Activated T-cell treated with anti-CD3 and anti-CD28 coated beads for 24 hours (primary cell): ENCODE measurements around the gene PRR13.
"Not testable (repeated sequence)": the region's sequence is repeated elsewhere in the genome, so short reads cannot be mapped to it uniquely, and the experiment has no call there.

ENCODE experiments used
- DNase-seq: peaks from one replicate; pipeline ENCODE4 v3.0.0-alpha.2; 2020; ENCODE audit warnings: low read depth

Gene PRR13

DNA sequence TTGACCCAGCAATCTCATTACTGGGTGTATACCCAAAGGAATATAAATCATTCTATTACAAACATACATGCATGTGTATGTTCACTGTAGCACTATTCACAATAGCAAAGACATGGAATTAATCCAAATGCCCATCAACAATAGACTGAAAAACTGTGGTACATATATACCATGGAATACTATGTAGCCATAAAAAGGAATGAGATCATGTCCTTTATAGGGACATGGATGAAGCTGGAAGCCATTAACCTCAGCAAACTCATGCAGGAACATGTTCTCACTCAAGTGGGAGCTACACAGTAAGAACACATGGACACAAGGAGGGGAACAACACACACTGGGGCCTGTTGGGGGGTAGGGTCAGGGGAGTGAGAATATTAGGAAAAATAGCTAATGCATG lies 2.0 kb upstream of the PRR13 start:
- DNase-seq, result not testable (repeated sequence)

DNA sequence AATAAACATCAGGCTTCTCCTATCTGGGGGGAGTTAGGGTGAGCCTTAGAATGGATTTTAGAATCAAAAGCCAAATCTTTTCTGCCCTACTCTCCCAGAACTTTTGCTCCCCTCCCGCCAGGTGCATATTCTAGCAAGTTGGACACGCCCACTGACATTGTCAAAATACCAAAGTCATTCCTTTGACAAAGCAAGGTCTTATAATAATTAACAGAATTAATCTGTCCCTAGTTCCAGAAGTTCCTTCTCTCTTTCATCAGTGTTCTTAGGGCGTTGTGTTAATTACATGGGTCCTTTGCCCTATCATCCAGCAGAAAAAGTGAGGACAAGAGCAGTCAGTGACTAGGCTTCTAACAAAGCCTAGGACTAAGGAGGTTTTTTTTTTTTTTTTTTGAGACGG lies 2.4 kb downstream of the PRR13 start:
- DNase-seq, result no peak

DNA sequence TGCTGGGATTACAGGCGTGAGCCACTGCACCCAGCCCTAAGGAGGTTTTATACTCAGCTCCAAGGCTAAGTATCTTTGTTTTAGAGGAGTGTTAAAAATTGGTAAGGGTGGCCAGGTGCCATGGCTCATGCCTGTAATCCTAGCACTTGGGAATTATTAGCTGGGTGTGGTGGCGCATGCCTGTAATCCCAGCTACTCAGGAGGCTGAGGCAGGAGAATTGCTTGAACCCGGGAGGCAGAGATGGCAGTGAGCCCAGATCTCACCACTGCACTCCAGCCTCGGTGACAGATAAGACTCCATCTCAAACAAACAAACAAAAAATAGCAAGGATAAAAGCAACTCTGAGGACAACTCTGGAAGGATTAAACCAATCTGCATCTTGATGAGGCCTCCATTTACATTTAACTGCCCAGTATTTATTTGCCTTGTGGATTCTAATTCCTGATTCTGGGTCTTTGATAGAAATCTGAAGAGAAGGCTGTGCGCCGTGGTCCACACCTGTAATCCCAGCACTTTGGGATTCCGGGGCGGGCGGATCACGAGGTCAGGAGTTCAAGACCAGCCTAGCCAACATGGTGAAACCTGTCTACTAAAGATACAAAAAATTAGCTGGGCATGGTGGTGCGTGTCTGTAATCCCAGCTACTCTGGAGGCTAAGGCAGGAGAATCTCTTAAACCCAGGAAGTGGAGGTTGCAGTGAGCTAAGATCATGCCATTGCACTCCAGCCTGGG lies 3.2 kb downstream of the PRR13 start:
- not testable (repeated sequence) for DNase-seq

DNA sequence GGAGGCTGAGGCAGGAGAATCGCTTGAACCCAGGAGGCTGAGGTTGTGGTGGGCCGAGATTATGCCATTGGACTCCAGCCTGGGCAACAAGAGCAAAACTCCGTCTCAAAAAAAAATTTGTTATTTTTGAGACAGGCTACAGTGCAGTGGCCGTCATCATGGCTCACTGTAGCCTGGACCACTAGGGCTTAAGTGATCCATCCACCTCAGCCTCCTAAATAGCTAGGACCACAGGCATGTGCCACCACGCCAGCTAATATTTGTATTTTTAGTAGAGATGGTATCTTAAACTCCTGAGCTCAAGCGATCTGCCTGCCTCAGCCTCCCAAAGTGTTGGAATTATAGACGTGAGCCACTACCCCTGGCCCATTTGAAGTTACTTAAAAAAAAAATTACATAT lies 9.4 kb downstream of the PRR13 start:
- DNase-seq, result no peak

DNA sequence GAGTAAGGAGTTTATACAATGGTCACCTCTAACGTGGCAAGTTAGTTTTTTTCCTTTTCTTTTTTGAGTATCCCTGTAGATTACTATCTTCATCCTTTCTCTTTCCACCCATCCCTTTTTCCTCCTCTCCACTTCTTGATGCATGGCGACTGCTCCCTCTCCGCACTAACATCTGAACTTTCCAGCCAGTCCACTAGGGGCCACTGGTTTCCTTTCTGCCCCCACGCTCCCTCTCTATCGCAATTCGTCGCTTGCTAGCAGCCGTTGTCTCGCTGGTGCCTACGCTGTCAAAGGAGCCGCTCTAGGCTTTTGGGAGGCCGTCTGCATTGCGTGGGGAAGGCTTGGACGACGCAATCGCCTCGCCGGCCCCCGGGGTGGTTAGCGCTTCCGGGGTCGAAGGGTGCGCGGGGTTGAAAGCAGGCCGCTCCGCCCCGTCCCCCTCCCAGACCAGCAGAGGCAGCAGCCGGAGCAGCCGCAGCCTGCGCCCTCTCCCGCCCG lies 10.2 kb downstream of the PRR13 start, which contains the start of gene PCBP2:
Gene PCBP2 (plus strand): TSS at position 442 of the 498 bp plus-strand sequence. CDS start 2,699 bp downstream, outside the sequence.
- DNase-seq, result peak; percentile 96

DNA sequence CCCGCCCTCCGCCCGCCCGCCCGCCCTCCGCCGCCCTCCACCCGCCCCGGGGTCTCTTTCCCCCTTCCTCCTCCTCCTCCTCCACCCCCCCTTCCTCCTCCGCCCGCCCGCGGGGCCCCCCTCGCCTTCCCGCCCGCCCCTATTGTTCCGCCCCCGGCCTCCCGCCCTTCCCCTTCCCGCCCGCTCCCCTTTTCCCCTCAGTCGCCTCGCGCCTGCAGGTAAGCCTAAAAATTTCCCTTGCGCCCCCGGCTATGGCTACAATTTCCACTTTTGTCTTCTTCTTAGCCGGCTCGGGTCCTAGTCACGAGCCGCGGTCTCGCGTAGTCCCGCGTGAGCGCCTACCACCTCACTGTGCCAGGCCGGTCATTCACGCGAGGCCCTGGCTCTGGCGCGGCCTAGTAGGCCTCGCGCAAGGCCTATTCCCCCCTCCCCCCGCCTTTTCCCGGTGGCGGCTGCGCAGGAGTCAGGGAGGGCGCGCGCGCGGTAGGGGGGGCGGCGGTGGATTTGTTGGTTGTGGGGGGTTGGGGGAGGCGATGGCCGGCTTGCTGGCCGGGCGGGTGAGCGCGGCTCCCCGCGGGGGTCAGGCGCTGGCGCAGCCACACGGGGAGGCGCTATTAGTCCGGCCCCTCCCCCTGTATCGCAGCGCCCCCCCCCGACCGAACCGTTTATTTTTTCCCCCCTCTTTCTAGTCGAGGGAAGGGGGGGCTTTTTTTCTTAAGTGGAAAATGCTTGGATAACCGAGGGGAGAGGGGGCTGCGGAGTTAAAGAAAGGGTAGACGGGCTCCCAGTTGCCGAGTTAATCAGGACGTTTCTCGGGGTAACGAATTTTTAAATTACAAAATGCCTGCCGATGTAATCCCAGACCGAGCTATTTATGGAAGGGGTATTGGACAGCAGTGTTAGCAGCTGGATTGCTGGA lies 10.9 kb downstream of the PRR13 start:
- peak; percentile 69 for DNase-seq

DNA sequence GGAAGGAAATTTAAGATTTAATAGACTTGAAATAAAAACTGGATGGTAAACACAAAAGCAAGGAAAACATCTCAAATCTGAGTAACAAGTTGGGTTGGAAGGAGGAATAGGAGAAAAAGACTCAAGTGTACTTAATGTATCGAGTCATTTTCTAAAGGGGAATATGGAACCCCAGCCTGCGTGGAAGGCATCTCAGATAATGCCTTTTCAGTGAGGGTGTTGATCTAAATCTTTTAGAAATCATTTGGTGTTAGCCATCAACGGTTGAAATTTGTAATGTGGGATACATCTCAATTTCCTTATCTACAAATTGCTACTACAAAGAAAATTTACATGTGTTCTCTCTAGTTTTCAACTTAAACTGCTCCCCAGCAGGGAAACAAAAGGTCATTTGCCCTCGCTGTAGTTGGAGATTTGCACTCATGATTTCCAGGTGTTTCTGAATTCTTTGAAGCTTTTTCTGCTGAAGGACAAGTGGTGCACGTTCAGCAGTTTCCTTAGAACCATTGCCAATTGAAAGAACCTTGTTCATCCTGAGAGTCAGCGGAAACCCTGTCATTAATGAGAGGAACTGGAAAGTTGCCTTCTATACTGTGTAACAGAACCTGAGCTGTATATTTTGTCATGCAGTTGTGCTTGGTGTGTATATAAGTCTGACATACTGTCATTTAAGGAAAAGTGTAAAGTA lies 12.6 kb downstream of the PRR13 start:
- no peak for DNase-seq

DNA sequence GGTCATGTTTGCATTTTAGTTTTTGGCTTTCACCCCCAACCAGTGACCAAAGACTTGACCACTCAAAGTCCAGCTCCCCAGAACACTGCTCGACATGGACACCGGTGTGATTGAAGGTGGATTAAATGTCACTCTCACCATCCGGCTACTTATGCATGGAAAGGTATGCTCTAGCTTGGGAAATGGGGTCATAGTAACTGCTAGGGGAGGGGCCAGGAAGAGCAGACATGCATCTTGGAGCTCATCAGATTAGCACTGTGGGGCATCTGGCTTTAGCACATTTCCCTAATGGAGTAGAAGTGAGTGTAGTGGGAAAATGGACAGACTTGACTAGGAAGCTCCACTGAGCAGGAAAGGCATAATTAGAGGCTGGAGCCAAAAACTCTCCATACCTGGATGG lies 13.2 kb downstream of the PRR13 start:
- DNase-seq, result no peak

DNA sequence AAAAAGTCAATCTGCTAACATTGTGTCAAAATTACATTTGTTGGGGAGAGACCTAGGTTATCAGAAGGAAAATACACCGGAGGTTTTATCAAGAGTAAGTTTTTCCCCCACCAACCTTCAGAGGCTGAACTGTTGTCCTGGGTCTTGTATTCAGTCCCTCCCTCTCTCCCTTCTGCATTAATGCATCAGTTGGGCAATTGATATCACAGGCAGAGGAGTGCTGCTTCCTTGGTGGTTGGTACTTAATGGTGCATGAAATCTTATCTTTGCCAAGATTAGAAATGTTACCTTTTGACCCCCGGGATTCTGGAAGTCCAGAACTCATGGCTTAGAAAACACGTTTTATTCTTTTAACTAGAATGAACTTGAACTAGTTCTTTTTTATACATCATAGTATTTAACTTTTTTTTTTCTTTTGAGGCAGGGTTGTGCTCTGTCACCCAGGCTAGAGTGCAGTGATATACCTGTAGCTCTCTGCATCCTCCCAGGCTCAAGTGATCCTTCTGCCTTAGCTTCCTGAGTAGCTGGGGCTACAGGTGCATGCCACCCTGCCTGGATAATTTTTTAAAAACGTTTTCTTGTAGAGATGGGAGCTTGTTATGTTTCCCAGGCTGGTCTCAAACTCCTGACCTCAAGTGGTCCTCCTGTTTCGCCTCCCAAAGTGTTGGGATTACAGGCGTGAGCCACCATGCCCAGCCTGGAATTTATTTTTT lies 15.3 kb downstream of the PRR13 start:
- no peak for DNase-seq

DNA sequence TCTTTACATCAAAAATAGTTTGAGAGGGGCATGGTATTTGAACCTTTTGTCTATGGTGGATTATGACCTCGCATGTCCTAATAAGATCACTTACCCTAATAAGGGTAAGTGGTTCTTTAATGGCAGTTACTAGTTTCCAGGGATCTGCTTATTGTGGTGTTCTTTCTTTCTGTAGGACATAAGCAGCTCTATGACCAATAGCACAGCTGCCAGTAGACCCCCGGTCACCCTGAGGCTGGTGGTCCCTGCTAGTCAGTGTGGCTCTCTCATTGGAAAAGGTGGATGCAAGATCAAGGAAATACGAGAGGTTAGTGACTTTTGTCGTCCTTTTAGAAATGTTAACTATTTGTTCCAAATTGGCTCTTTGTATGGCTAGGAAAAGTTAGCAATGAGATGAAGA lies 17.6 kb downstream of the PRR13 start:
- no peak for DNase-seq

DNA sequence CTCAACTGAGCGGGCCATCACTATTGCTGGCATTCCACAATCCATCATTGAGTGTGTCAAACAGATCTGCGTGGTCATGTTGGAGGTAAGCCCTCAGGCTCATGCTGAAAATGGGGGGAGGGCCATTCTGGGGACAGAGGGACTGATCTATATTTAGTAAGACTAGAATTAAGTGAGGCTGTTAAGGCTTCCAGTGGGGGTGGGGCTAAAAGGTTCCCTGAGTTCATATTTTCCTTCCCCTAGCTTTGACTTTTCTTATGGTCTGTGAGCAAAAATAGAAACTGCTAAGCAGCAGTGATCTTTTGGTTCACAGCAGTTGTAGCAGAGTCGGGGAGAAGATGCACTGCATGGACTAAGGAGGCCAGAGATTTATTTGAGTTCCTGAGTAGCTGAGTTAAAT lies 19.5 kb downstream of the PRR13 start:
- DNase-seq, result no peak

DNA sequence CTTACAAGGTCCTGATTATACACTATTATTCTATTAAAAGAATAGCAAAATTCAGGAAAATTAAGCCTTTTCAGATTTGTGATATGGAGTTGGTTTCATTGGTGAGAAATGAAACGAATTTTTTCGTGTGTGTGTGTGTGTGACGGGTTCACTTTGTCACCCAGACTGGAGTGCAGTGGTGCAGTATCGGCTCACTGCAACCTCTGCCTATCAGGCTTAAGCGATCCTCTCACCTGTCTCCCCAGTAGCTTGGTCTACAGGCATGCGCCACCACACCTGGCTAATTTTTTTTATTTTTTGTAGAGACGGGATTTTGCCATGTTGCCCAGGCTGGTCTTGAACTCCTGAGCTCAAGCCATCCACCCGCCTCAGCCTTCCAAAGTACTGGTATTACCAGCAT lies 20.1 kb downstream of the PRR13 start:
- DNase-seq, result no peak

DNA sequence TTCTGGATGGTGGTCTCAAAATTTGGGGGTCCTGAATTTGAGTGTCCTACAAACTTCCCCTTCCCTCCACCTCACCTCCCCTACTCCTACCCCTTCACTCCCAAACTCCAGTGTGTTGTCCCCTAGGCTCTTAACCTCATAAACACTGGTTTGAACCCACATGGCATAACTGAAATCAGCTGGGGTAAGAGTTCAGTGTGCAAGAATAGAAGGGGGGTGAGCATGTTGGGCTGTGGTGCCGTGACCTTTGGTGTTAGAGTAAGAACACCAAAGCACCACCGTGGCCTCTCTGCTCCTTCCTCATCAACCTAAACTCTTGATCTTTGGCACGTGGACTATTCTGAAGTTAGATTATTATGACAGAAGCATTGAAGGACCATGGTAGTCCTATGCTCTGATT lies 21.4 kb downstream of the PRR13 start:
- DNase-seq, result no peak

DNA sequence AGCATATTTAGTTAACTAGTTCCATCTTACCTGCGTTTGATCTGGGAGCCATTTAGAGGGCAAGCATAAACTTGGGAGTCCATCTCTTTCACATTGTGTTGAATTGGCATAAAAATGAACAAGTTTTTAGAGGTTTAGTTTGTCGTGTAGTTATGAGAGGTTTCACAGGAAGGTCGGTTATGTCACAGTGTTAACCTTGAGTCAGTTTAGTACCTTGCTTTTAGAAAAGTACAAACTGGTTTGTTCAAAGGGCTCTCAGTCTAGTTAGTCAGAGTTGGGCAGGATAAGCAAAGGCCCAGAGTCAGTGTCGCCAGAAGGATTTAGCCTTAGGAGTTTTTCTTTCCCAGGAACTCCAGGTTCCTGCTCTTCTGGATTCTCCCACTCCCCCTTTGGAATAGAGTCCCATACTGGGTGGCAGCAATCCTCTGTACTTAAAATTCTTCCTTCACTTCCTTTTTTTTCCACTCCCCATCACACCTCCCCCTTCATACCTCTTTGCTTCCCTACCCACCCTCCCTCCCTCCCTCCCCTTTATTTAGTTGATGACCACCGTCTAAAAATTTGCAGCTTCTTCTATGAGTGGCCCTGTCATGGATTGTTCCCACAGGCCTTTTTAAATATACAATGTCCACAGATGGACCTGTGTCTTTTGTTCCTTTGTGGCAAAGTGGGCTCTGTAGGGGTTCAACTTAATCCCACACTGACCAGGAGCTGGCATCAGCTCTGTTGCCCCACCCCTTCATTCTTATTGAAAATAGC lies 22.4 kb downstream of the PRR13 start:
- no peak for DNase-seq

DNA sequence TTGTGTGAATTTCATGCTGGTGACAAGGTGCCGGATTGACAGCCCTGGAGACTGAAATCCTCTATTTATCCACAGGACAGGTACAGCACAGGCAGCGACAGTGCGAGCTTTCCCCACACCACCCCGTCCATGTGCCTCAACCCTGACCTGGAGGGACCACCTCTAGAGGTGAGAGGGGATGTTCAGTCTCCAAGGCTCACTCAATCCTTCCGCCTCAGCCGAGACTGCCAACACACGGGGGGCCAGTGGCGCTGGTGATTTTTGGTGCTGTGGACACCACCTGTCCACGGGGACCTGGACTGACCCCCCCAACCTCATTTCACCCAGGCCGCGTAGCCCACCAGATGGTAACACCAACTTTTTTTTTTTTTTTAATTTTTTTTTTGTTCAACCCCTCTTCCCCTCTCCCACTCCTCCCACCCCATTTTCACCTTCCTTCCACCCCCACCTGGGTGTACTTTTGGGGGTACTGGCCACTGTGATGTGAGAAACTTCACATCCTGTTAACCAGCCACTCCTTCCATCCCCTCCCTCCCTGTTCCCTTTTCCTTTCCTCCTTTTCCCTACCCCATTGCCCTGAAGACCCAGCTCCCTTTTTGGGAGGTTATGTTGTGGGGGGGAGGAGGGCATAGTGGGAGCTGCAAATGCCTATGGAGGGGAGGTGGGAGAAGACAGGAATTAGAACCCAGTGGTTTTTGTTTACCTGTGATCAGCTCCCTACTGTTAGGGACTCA lies 23.3 kb downstream of the PRR13 start:
- no peak for DNase-seq

DNA sequence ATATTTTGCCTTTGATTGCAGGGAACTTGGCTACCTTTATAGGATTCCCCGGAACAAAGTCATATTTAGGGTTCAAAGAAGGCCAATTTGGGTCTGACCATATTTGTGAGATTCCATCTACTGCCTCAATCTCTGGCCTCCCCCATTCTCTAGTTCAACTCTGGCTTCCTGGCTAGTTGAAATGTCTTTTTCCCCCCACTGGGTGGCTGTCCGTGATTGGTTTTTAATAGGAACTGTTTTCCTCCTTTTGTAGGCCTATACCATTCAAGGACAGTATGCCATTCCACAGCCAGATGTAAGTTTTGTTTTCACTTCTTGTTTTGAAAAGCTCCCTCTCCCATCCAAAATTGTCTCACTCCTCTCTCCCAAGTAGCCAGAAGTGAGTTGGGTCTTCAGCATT lies 24.1 kb downstream of the PRR13 start:
- DNase-seq, result no peak

DNA sequence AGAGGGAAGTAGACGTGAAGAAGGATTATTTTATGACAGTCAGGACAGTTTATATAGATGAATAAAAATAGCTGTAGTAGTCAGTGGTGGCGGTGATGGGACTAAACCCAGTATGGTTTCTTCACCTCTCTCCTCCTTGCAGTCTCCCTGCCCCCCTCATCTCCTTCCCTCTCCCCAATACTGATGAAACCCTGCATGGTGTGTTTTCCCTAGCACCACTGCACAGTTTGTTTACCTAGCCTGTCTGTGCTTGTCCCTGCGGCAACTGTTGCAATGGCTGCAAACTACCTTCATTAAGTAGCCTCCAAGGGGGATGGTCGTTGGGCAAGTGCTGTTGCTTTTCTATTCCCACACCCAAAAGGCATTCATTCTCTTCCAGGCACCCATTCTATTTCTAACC lies 25.1 kb downstream of the PRR13 start:
- DNase-seq, result no peak

DNA sequence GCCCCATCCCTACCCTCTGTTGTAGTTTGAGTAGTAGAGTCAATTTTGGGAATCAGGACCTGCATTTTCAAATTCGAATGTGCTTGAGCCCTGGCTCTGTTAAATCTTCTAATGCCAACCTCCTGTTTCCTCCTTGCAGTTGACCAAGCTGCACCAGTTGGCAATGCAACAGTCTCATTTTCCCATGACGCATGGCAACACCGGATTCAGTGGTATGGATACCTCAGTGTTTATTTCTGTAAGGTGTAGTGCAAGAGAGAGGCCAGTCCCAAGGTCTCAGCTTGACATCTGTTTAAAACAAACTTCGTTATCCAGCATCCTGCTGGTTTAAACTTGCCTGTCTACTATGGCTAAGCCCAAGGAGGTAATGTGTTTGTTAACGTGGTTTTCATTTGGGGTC lies 25.5 kb downstream of the PRR13 start:
- no peak for DNase-seq

DNA sequence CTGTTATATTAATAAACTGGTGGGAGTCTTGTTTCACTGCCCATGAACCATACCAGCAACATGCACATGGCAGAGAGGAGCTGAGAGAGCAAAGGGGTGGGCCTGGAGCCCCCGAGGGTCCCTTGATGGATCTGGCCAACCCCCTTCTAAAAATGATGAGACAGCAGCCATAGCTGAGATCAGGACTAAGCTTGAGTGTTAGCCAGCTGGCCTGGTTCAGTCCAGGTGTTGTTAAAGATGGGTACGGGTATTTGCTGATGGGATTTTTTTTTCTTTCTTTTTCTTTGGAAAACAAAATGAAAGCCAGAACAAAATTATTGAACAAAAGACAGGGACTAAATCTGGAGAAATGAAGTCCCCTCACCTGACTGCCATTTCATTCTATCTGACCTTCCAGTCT lies 26.3 kb downstream of the PRR13 start:
- no peak for DNase-seq

DNA sequence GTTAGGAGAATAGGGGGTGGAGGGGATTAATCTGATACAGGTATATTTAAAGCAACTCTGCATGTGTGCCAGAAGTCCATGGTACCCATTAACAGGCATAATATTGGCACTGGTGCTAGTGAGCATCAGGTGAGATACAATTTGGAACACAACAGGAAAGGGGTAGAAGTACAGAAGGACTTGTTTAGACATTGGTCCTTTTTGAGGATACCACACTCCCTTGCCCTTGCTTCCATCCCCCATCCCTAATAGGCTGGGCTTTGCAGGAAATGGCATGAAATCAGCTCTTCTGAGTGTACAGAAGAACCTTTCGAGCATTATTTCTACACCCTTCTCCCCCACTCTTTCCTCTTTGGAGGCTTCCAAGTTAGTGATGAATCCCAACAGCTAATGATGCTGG lies 26.7 kb downstream of the PRR13 start:
- no peak for DNase-seq
